SIG-M5 (cell line): ENCODE data around the gene PCBP2.
A peak's percentile ranks its signal among the peaks of the same experiment; 100 is the strongest.

ENCODE experiments used
- DNase-seq: peaks from one replicate; lab custom pipeline; 2025; lab: John Stamatoyannopoulos, UW

PCBP2 gene

DNA sequence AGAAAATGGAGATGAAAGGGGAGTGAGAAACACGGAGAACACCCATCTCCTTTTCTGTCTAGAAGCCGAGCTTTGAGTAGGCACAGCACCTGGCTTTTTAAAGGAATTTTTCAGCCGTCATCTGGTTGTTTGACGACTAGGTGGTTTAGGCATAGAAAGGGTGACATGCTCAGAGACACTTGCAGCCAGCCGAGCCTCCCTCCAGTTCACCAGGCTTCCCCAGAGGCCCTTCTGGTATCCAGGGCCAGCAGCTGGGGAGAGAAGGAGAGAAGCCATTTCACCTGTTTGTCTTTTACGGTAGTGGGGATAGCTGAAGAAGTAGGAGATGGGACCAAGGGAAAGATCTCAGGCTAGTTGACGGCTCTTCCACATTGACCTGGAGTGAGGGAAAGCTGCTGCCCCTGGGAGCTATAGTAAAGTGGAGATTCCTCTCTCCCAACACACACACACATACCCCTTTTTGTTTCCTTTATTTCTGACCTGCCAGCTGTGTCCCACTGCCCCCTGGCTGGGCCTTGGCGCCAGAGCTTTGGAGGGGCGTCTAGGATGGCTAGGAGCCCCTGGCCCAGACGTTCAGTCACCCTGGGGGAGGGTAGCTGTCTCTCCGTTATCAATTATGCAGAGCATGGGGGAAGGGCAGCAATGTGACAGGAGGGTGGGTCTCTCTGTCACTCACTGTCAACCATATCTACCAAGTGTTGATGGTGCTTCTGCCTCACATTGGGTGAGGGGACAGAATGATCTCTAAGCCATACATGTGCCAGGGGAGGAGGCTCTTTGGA is 41.9 kb downstream of the PCBP2 start:
- no peak for DNase-seq

- DNase-seq, result peak; percentile 33
These were observed 44.2 kb downstream of the PCBP2 start for GRCh38 chr12:53495903-53496751.

GRCh38 chr12:53496752-53497032 is 44.8 kb downstream of the PCBP2 start:
- no peak for DNase-seq

GRCh38 chr12:53497461-53497860 is 45.6 kb downstream of the PCBP2 start:
- DNase-seq, result no peak

DNA sequence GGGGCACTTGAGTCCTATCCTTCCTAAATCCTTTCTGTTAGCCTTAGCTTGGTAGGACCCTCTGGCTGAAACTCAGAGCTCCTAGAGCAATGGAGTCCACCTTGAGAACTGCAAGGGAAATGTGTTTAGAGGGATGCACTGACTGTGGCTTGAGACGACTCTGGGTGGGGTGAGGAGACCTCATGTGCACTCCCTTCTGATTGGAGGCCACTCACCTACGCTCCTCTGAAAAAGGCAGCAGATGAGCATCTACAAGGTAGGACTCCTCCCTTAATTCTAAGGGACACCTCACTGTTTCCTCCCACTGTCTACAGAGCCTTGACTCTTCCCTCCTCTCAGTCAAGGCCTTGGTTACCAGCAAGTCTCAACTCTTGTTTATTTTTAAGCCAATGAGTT is 46.3 kb downstream of the PCBP2 start:
- no peak for DNase-seq

DNA sequence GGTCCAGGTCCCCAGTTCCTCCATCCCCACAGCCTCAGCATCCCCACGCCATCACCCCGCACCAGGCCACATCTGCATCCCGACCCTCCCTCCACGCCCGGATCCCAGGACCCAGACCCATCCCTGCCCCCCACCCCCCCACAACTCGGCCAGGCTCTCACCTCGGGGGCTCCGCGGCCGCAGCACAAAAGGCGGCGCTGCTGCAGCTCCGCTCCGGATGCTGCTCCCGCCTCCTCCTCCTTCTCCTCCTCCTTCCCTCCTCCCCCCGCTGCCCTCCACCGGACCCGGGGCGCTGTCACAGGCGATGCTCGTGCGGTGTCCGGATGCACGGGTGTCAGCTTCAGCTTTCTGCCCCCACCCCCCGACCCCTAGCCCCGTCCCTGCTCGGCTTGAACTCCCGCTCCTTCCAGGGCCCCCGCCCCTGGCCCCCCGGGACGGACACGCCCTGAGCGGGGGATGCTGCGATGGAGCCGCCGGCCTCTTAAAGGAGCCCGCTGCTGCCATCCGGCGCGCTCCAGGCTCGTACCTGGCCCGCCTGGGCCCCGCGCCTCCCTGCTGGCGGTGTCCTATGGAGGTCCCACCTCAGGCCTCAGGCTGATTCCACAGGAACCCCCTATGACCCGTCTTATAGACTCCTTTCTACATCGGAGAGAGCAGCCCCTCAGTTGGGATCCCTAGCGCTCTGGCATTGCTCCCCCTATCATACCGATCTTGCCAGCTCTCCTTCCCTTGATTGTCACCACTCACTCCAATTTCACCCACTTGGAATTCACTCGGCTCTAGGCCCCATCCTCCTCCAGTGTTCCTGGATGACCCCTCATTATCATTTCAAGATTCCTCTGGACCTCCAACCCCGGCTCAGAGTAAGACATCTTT is 47.6 kb downstream of the PCBP2 start, which contains the start of gene MAP3K12:
MAP3K12 (minus strand) TSS at position 193 of the 876 bp plus-strand sequence. CDS start 12,067 bp downstream, outside the sequence.
- DNase-seq, result no peak

DNA sequence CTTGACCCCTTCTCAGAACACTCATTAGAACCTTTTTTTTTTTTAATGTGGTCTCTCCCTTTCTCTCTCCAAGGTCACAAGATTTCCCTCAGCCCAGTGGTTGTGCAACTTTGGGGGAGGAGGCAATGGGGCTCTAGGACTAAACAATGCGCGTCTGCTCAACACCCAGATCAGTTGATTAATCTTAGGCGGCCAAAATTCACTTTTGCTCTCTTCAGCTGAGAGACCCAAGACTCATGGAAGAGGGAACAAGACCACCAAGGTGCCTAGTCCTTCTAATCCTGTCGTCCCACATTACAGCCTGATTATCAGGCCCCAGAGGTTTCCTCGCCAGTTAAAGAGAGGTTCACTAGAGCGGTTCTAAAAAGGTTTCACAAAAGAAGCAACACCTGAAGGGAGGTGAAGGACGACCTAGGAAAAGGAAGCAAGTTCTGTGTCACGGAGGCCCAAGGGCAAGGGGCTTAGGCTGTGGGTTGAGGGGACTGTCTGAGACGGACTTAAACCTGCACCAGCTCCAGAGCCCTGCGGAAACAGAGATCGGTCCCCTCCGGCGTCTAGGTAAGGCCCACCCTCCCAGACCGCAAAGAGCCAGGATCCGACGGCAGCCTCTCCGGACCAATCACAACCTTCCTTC is 48.4 kb downstream of the PCBP2 start:
- DNase-seq, result peak; percentile 36

DNA sequence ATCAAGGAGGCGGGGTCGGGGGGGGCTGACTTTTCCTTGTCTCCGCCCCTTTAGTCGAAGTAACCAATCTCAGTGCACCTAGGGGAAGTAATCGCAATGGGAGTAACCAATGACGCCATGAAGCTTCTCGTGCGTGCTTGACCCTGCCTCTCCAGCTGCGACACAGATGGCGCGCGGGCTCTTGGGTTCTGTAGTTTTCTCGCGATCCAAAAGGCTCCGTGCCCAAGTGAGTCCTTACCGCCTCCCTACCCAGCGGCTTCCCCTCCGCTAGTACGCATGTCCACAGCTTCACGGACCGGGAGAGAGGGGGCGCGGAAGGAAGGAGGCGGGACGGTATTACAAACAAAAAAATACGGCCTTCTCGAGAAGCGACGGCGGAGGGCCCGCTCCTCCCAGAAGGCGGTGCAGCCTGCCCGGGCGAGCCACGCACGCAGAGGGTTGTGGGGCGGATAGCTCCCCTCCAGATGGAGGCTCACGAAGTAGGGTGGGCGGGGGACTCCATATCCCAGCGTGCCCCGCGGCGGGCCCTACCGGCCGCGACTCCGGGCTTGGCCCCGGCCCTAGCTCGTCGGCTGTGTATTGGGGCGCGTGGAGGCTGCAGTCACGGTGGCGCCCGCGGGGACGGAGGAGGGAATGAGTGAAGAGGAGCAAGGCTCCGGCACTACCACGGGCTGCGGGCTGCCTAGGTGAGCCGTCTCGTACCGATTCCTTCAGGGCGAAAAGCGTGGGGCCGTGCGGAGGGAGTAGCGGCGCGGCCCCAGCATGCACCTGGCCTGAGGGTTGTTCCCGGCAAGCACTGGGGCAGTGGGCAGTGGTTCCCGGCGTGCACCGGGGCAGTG is 49.1 kb downstream of the PCBP2 start, which contains the start of gene TARBP2:
TARBP2 (plus strand) TSS at position 508 of the 839 bp plus-strand sequence; CDS start at position 634, 126 bp downstream.
- DNase-seq, result peak; percentile 96

DNA sequence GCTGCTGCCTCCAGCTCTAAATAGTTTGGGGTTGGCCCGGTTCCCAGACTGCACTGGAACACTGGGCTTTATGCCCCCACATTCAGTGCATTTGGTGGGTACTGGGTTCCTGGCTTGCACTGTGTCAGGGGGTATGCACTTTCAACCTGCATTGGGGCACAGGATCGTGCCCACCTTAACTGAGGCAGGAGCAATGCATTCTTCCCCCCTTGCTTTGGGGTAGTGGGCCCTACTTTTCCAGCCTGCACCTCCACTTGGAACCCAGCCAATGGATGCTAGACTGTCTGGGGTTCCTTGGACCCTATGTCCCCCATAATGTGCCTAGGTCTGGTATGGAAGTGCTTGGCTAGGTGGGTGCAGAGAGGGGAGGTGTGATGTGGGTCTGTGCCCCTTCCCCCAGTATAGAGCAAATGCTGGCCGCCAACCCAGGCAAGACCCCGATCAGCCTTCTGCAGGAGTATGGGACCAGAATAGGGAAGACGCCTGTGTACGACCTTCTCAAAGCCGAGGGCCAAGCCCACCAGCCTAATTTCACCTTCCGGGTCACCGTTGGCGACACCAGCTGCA is 49.8 kb downstream of the PCBP2 start:
- DNase-seq, result no peak

GRCh38 chr12:53502331-53502730 is 50.4 kb downstream of the PCBP2 start:
- no peak for DNase-seq

DNA sequence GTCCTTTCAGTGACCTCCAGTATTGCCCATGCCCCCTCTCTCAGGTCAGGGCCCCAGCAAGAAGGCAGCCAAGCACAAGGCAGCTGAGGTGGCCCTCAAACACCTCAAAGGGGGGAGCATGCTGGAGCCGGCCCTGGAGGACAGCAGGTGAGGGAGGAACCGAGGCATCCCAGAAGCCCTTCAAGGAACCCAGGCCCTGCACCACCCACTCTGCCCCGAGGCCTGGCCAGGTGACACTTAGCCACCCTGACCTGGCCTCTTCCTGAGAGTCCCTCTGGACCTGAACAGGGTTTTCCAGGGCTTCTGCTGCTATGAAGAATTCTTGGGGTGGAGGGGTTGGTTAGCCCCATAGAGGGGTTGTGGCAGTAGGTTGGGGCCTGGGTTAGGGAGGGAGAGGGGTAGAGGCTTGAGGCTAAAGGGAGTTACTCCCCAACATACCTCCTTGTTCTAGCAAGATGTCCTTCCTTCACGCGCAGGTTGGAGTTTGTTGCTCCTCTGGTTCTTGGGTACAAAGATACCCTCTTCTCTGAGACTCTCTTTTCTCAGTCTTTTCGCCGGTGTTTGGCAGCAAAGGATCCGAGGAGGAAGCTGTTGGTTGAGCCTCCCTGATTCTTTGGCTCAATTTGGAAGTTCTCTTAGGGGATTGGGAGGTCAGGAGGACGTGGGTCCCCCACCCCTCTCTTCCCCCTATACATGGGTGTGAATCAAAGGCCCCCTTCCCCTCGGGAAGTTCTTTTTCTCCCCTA is 51.3 kb downstream of the PCBP2 start:
- DNase-seq, result no peak

GRCh38 chr12:53504004-53504920 is 52.4 kb downstream of the PCBP2 start:
- DNase-seq, result no peak

DNA sequence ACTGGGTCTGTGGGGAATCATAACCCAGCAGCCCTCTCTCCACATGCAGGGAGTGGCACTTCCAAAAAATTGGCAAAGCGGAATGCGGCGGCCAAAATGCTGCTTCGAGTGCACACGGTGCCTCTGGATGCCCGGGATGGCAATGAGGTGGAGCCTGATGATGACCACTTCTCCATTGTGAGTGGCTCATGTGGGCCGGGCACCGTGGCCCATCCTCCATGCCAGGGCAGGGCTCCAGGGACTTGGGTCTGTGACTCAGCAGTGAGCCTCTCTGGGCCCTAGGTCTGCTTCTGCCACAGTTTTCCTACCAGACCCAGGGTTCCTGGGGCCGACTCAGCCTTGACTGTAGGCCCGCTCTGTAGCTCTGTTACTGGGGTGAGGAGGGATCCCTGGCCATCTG is 53.2 kb downstream of the PCBP2 start:
- no peak for DNase-seq

GRCh38 chr12:53505555-53506449 is 53.9 kb downstream of the PCBP2 start:
- DNase-seq, result no peak

DNA sequence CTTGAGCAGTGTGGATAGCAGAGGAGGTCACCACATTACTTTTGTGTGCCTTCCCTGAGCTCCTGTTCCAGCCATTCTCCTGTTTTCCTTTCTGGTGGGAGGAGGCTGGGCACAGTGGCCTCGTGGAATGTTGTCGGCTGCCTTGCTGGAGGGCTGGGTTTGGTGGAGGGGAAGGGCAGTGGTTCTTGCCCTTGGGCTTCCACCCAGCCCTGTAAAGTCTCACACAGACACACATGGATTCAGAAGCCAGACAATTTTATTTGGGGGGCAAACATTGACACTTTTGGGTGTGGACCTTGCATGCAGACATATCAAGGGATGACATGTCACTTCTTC is 54.5 kb downstream of the PCBP2 start:
- no peak for DNase-seq

- DNase-seq, result no peak
These were observed 55.1 kb downstream of the PCBP2 start, which contains the start of gene NPFF for GRCh38 chr12:53506881-53507602. Gene NPFF (minus strand): TSS chr12:53507484. CDS start chr12:53507474, 10 bp downstream.

DNA sequence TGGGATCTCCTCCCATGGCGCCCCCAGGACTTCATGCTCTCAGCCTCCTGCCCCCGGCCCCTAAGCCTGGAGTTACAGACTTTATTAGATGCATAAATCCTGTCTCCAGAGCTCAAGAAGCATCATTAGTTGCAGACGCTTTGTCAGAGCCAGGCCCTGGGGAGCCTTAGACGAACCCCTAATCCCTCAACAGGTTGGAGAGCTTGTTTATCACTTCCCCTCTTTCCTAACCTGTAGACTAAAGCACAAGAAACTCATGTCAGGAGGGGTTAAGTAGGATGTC is 55.6 kb downstream of the PCBP2 start:
- DNase-seq, result no peak
